GM18858 (cell line): ENCODE measurements around the gene ZBTB17.
"Not testable (repeated sequence)": the region's sequence is repeated elsewhere in the genome, so short reads cannot be mapped to it uniquely, and the experiment has no call there.

Experiments used
- ATAC-seq: cut with Tn5 transposase; IDR thresholded peaks from one replicate; pipeline ENCODE4 v1.9.1; 2021; ENCODE audit not compliant: unreplicated experiment

ZBTB17 gene

DNA sequence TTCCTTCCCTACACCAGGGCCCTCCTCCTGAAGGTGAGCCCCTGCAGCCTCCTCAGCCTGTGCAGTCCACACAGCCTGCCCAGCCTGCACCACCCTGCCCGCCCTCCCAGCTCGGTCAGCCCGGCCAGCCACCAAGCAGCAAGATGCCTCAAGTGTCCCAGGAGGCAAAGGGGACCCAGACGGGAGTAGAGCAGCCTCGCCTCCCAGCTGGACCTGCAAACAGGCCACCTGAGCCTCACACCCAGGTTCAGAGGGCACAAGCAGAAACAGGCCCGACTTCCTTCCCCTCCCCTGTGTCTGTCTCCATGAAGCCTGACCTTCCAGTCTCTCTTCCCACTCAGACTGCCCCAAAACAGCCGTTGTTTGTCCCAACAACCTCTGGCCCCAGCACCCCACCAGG lies 38.8 kb downstream of the ZBTB17 start:
- ATAC-seq, result no peak

GRCh38 chr1:15936025-15936424 lies 39.9 kb downstream of the ZBTB17 start:
- no peak for ATAC-seq

- ATAC-seq, result no peak
Observed at GRCh38 chr1:15935056-15935950, 40.6 kb downstream of the ZBTB17 start.

- ATAC-seq, result no peak
Observed at GRCh38 chr1:15934211-15935055, 41.5 kb downstream of the ZBTB17 start.

DNA sequence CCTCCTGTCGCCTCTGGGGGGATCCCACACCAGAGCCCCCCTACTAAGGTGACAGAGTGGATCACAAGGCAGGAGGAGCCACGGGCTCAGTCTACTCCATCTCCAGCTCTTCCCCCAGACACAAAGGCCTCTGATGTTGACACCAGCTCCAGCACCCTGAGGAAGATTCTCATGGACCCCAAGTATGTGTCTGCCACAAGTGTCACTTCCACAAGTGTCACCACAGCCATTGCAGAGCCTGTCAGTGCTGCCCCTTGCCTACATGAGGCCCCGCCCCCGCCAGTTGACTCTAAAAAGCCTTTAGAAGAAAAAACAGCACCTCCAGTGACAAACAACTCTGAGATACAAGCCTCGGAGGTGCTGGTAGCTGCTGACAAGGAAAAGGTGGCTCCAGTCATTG lies 42.2 kb downstream of the ZBTB17 start:
- no peak for ATAC-seq

DNA sequence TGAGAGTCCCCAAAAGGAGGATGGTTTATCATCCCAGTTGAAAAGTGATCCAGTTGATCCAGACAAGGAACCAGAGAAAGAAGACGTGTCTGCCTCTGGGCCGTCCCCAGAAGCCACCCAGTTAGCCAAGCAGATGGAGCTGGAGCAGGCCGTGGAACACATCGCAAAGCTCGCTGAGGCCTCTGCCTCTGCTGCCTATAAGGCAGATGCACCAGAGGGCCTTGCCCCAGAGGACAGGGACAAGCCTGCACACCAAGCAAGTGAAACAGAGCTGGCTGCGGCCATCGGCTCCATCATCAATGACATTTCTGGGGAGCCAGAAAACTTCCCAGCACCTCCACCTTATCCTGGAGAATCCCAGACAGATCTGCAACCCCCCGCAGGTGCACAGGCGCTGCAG lies 43.3 kb downstream of the ZBTB17 start:
- ATAC-seq, result no peak

- ATAC-seq, result no peak
Observed at GRCh38 chr1:15931884-15932283, 44.0 kb downstream of the ZBTB17 start.

- no peak for ATAC-seq
Observed at GRCh38 chr1:15931401-15931800, 44.5 kb downstream of the ZBTB17 start.

DNA sequence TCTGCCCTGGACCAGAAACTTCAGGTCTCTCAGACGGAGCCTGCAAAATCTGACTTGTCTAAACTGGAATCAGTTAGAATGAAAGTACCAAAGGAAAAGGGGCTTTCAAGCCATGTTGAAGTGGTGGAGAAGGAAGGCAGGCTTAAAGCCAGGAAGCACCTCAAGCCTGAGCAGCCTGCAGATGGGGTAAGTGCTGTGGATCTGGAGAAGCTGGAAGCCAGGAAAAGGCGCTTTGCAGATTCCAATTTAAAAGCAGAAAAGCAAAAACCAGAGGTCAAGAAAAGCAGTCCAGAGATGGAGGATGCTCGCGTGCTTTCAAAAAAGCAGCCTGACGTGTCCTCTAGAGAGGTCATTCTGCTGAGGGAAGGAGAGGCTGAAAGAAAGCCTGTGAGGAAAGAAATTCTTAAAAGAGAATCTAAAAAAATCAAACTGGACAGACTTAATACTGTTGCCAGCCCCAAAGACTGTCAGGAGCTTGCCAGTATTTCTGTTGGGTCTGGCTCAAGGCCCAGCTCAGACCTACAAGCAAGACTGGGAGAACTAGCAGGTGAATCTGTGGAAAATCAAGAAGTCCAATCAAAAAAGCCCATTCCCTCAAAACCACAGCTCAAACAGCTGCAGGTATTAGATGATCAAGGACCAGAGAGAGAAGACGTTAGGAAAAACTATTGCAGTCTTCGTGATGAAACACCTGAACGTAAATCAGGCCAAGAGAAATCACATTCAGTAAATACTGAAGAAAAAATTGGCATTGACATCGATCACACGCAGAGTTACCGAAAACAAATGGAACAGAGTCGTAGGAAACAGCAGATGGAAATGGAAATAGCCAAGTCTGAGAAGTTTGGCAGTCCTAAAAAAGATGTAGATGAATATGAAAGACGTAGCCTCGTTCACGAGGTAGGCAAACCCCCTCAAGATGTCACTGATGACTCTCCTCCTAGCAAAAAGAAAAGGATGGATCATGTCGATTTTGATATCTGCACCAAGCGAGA lies 46.6 kb downstream of the ZBTB17 start:
- no peak for ATAC-seq

DNA sequence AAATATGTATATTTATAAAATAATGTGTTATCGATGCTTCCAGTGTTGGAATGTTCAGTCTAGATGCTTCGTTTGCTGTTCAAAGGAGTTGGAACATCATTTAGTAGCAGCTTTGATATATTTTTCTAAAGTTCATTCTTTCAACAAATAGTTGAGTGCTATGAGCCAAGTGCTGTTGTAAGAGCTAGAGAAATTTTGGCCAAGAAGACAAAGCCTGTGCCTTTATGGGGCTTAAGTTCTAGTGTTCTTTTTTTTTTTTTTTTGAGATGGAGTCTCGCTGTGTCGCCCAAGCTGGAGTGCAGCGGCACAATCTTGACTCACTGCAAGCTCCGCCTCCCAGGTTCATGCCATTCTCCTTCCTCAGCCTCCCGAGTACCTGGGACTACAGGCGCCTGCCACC lies 49.5 kb downstream of the ZBTB17 start:
- ATAC-seq, result not testable (repeated sequence)

GRCh38 chr1:15923241-15923640 lies 52.7 kb downstream of the ZBTB17 start:
- no peak for ATAC-seq

DNA sequence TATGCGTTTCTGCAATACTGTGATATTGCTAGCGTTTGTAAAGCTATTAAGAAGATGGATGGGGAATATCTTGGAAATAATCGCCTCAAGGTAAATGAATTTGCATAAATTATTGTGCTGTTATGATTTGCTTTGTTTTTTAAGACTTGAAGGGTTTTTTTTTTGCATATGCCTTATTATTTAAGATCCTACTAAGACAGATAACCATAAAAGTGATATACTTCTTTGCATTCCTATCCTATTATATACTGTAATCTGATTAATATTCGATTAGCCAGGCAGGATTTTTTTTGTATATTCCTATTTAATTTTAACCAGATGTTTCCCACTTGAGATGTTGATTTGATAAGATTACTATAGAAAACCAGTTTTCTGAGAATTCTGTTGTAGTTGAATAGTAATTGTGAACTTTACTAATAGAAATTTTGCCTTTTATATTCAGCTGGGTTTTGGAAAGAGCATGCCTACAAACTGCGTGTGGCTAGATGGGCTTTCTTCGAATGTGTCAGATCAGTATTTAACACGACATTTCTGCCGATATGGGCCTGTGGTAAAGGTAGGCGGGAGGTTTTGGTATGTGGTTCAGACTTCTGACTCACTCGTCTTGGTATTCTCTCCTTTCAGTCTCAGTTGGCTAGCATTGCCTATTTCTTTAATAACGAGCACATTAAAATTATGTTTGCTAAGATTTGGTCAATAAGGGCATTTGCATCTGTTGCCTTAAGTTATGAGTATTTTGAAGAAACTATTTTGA lies 56.8 kb downstream of the ZBTB17 start:
- peak; percentile 70 for ATAC-seq

- ATAC-seq, result no peak
Observed at GRCh38 chr1:15916916-15917315, 59.0 kb downstream of the ZBTB17 start.

DNA sequence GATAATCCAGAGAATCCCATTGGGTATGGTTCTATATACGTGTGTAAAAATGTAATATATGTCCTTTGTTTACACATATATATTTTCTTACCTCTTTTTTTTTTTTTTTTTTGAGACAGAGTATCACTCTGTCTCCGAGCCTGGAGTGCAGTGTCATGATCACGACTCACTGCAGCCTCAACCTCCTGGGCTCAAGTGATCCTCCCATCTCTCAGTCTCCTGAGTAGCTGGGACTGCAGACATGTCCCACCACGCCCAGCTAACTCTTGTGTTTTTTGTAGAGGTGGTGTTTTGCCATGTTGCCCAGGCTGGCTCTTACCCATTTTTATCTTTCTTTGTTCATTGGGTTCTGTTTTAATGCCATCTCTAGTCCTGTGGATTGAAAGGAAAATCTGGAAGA lies 59.5 kb downstream of the ZBTB17 start:
- ATAC-seq, result no peak

DNA sequence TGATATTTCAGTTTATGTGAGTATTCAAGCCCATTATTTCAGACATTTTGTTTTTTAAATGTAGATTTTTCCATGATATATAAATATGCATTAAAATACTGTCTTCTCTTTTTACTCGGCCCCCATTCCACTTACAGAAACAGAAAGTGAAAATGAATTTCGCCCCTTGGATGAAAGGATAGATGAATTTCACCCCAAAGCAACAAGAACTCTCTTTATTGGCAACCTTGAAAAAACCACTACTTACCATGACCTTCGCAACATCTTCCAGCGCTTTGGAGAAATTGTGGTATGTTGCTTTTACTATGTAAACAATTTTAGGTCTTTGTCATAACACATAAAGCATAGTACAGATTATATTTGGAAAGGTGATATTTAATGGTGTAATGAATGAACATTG lies 59.9 kb downstream of the ZBTB17 start:
- ATAC-seq, result no peak

GRCh38 chr1:15913607-15914006 lies 62.3 kb downstream of the ZBTB17 start:
- not testable (repeated sequence) for ATAC-seq

DNA sequence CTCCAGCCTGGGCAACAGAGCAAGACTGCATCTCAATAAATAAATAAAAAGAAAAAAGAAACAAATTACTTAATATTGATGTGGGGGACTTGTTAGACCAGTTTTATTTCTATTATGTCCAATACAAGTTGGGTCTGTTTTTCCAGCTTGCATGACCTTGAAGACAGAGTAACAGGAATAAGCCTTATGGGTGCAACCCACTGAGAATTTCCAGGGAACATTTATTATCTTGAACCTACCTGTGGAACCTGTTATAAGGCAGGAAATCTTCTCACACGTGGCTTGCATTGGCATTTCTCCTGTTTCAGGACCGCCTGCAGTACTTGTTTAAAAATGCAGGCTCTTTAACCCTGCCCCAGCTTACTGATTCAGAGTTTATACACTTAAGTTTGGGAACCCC lies 64.0 kb downstream of the ZBTB17 start:
- ATAC-seq, result no peak

DNA sequence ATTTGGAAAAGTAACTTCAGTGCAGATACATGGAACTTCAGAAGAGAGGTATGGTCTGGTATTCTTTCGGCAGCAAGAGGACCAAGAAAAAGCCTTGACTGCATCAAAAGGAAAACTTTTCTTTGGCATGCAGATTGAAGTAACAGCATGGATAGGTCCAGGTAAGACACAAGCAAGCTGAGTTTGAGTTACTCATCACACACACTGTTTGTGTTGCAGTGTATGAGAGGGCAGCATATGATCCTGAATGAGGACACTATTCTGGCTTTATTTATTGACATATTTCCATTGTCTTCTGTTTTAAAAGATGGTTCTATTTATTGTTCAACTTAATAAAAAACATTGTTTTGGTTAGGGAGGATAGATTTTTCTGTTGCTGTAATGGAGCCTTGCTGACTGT lies 64.8 kb downstream of the ZBTB17 start:
- ATAC-seq, result no peak

GRCh38 chr1:15908597-15908996 lies 67.3 kb downstream of the ZBTB17 start:
- ATAC-seq, result no peak

GRCh38 chr1:15902882-15903281 lies 73.0 kb downstream of the ZBTB17 start:
- ATAC-seq, result no peak
